Gastroesophageal sphincter (tissue), 3 donors: ENCODE measurements around the gene TRMT13.

ENCODE experiments used
- CTCF ChIP-seq, 4 experiments: fragments of 200-600 bp in 2 of 4; fragments of 450-650 bp in 2 of 4; sonication (generic) in 1 of 4; IDR thresholded peaks; one replicate each; pipeline ENCODE4 v1.5.1; 2017 to 2019; ENCODE audit warnings: antibody characterized with exemption in 4 of 4, mild to moderate bottlenecking in 2 of 4, moderate library complexity in 2 of 4
- POLR2A ChIP-seq, 2 donors: fragments of 450-650 bp; IDR thresholded peaks; one replicate each; pipeline ENCODE4 v1.6.1; 2017; ENCODE audit warnings: antibody characterized with exemption in 2 of 2, mild to moderate bottlenecking in 2 of 2, moderate library complexity in 1 of 2
- POLR2AphosphoS5 ChIP-seq: sonication (generic); formaldehyde crosslinking; IDR thresholded peaks from one replicate; pipeline ENCODE4 v1.6.1; 2017; ENCODE audit warnings: antibody characterized with exemption

GRCh38 chr1:100164216-100164615 is 31.3 kb downstream of the TRMT13 start:
- TF ChIP-seq POLR2A (IDR thresholded peaks at IDR 0.05): no peak
- TF ChIP-seq CTCF (IDR thresholded peaks at IDR 0.05): no peak
- no peak for TF ChIP-seq POLR2AphosphoS5
